Measurements from ENCODE around the gene TTC27.

- TF ChIP-seq CTCF (IDR thresholded peaks at IDR 0.05) (no peak), POLR2A (IDR thresholded peaks at IDR 0.05) (no peak)
These were observed 176.4 kb downstream of the TTC27 start for GRCh38 chr2:32804205-32804604.

All from right lobe of liver (tissue), 4 donors.